ENCODE results near the gene TMEM212. TPM values are rescaled to one million over a fixed set of nuclear protein-coding genes. Genes with fewer than 3 reads are reported as not detected.

The TMEM212 gene
- polyA plus RNA-seq, 2 of the 4 experiments (the other 2 are of a cell fraction) = not detected

DNA sequence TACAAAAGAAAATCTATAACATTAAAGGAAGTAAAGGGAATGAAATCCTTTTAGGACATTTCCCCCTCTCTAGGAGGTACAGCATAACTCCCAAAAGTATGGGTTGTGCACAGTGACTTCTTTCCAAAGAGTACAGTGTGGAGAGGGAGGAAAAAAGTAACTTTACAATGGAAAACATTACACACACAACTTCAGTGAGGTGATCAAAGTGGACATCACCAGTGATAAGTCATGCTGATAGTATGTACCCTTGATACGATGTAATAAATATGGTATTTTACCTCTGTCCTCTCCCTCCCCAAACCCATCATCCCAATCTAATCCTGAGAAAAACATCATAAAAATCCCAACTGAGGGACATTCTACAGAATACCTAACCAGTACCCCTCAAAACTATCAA lies 43.6 kb upstream of the TMEM212 start:
- POLR2A ChIA-PET = no interaction called here
- no peak overlapping the region for H3K4me3 ChIP-seq
- DNase-seq (ENCODE audit: low read depth in 1 of 2, low spot score in 1 of 2) = no peak
- TF ChIP-seq EHMT2 (IDR thresholded peaks at IDR 0.05; ENCODE audit: low read depth) (no peak), MAFK (IDR thresholded peaks at IDR 0.05; ENCODE audit: partially characterized antibody) (no peak), CEBPB (IDR thresholded peaks at IDR 0.05) (no peak), MYC (IDR thresholded peaks at IDR 0.05; ENCODE audit: borderline replicate concordance, low read length) (no peak), FOXS1 (CRISPR knock-in tag; IDR thresholded peaks at IDR 0.05) (no peak), CHD2 (IDR thresholded peaks at IDR 0.05; ENCODE audit: low read length, partially characterized antibody) (no peak), RFX5 (IDR thresholded peaks at IDR 0.05) (no peak), EP300 (IDR thresholded peaks at IDR 0.05) (no peak), MAZ (IDR thresholded peaks at IDR 0.05; ENCODE audit: borderline replicate concordance, low read depth, low read length) (no peak), TFCP2L1 (CRISPR knock-in tag; IDR thresholded peaks at IDR 0.05) (no peak), CBX8 (IDR thresholded peaks at IDR 0.05) (no peak), RNF2 (IDR thresholded peaks at IDR 0.05; ENCODE audit: borderline replicate concordance, low read depth) (no peak)
- TF ChIP-seq, protein P1, sequence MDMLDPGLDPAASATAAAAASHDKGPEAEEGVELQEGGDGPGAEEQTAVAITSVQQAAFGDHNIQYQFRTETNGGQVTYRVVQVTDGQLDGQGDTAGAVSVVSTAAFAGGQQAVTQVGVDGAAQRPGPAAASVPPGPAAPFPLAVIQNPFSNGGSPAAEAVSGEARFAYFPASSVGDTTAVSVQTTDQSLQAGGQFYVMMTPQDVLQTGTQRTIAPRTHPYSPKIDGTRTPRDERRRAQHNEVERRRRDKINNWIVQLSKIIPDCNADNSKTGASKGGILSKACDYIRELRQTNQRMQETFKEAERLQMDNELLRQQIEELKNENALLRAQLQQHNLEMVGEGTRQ (IDR thresholded peaks at IDR 0.05) = no peak
- TF ChIP-seq, protein P2, sequence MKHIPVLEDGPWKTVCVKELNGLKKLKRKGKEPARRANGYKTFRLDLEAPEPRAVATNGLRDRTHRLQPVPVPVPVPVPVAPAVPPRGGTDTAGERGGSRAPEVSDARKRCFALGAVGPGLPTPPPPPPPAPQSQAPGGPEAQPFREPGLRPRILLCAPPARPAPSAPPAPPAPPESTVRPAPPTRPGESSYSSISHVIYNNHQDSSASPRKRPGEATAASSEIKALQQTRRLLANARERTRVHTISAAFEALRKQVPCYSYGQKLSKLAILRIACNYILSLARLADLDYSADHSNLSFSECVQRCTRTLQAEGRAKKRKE (CRISPR knock-in tag; IDR thresholded peaks at IDR 0.05; ENCODE audit: low read depth) = no peak
- TF ChIP-seq, protein P3, sequence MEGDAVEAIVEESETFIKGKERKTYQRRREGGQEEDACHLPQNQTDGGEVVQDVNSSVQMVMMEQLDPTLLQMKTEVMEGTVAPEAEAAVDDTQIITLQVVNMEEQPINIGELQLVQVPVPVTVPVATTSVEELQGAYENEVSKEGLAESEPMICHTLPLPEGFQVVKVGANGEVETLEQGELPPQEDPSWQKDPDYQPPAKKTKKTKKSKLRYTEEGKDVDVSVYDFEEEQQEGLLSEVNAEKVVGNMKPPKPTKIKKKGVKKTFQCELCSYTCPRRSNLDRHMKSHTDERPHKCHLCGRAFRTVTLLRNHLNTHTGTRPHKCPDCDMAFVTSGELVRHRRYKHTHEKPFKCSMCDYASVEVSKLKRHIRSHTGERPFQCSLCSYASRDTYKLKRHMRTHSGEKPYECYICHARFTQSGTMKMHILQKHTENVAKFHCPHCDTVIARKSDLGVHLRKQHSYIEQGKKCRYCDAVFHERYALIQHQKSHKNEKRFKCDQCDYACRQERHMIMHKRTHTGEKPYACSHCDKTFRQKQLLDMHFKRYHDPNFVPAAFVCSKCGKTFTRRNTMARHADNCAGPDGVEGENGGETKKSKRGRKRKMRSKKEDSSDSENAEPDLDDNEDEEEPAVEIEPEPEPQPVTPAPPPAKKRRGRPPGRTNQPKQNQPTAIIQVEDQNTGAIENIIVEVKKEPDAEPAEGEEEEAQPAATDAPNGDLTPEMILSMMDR (IDR thresholded peaks at IDR 0.05) = no peak
- TF ChIP-seq, protein P4, sequence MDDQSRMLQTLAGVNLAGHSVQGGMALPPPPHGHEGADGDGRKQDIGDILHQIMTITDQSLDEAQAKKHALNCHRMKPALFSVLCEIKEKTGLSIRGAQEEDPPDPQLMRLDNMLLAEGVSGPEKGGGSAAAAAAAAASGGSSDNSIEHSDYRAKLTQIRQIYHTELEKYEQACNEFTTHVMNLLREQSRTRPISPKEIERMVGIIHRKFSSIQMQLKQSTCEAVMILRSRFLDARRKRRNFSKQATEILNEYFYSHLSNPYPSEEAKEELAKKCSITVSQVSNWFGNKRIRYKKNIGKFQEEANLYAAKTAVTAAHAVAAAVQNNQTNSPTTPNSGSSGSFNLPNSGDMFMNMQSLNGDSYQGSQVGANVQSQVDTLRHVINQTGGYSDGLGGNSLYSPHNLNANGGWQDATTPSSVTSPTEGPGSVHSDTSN (IDR thresholded peaks at IDR 0.05) = no peak
- WGBS (ENCODE audit: missing lambda C conversion rate) = 90% methylated on average over 1 of the region's 1 CpG
- H3K4me2 ChIP-seq = no peak overlapping the region
- H3K27ac ChIP-seq = no peak overlapping the region
- CTCF ChIA-PET = no interaction called here
- H3K4me1 ChIP-seq = peaks cover 43% of the 10 kb centered on the region
- H3K9me3 ChIP-seq = no peaks in the 10 kb centered on the region
- no peak for FAIRE-seq
- ATAC-seq = no peak

DNA sequence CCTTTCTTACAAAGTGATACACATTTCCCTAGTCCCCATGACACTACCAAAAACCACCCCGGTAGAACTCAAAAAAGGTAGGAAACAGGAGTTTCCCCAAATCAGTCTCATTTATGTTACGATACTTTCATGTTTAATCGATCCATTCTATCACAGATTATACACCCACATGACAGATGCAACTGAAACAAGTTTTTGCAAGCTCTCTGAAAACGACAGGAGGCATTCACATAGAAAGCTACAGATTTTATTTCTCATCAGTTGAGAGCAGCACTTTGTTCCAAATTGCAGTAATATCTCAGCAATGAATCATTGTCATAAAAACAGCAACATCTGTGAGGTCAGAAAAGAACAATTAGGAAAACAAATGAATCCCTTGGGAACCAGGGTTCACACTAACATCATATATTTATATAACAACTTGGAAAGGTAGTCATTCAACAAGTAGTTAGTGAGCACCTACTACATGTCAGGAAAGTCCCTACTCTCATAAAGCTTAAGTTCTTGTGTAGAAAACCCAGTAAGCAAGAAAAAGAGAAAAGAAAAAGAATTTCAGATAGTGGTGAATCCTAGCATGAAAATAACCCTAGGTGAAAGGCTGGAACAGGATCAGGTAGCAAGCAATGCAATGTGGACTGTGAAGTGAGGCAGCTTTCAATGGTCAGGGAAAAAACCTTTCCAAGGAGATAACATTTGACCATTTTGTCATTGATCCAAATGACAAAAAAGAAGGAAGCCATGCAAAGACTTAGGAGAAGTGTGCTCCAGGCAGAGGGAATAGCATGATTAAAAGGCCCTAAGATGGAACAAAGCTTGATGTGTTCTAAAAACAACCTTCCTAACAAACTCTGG lies 41.2 kb upstream of the TMEM212 start:
- no peak for FAIRE-seq
- Histone ChIP-seq H3K27ac (peak overlapping the region; percentile 0 to 73; a peak in 3 of 6 replicates), H3K4me2 (peak overlapping the region; percentile 42), H3K4me3 (no peak overlapping the region), H3K4me1 (peaks cover 64% of the 10 kb centered on the region), H3K9me3 (no peaks in the 10 kb centered on the region)
- TF ChIP-seq CEBPB (IDR thresholded peaks at IDR 0.05) (peak in 1 of 2 experiments; percentile 11; a peak in 1 of 4 replicates), FOSL2 (IDR thresholded peaks at IDR 0.05) (no peak), FOSL2 (CRISPR knock-in tag; IDR thresholded peaks at IDR 0.05) (peak; percentile 64; the same call in 1 of the 2 replicates), JUNB (IDR thresholded peaks at IDR 0.05) (no peak), POLR2A (IDR thresholded peaks at IDR 0.05; ENCODE audit: low read length) (no peak)
- TF ChIP-seq, protein P5, sequence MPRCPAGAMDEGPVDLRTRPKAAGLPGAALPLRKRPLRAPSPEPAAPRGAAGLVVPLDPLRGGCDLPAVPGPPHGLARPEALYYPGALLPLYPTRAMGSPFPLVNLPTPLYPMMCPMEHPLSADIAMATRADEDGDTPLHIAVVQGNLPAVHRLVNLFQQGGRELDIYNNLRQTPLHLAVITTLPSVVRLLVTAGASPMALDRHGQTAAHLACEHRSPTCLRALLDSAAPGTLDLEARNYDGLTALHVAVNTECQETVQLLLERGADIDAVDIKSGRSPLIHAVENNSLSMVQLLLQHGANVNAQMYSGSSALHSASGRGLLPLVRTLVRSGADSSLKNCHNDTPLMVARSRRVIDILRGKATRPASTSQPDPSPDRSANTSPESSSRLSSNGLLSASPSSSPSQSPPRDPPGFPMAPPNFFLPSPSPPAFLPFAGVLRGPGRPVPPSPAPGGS (IDR thresholded peaks at IDR 0.05) = no peak
- TF ChIP-seq, protein P4 (IDR thresholded peaks at IDR 0.05) = no peak
- peak in 1 of 2 experiments; percentile 11; a peak in 2 of 6 replicates for ATAC-seq
- CTCF ChIA-PET = interaction anchor here (0.6 to 3.4 kb wide), 3 partner anchors 28 to 837 kb away, joined by 3 to 11 read pairs (median 4); no protein-coding TSS in a partner anchor
- POLR2A ChIA-PET = no interaction called here
- 66% methylated on average over 4 of the region's 4 CpGs for whole genome bisulfite sequencing (ENCODE audit: missing lambda C conversion rate)
- peak in 1 of 2 experiments; percentile 59 for DNase-seq (ENCODE audit: low read depth in 1 of 2, low spot score in 1 of 2)

All from A549 (cell line).